Measurements from ENCODE around the gene NPC1.
"Not testable (repeated sequence)": the region's sequence is repeated elsewhere in the genome, so short reads cannot be mapped to it uniquely, and the experiment has no call there.

Gene NPC1

GRCh38 chr18:23515911-23516546 is 70.3 kb downstream of the NPC1 start:
- peak; percentile 71 for DNase-seq

GRCh38 chr18:23512641-23513040 is 73.7 kb downstream of the NPC1 start:
- DNase-seq, result no peak

GRCh38 chr18:23512216-23512615 is 74.1 kb downstream of the NPC1 start:
- not testable (repeated sequence) for DNase-seq

GRCh38 chr18:23510923-23511322 is 75.4 kb downstream of the NPC1 start:
- DNase-seq, result not testable (repeated sequence)

- DNase-seq, result no peak
Measured at GRCh38 chr18:23506393-23506792, 79.9 kb downstream of the NPC1 start.

GRCh38 chr18:23504720-23505119 is 81.6 kb downstream of the NPC1 start:
- no peak for DNase-seq

GRCh38 chr18:23503963-23504344 is 82.4 kb downstream of the NPC1 start:
- no peak for DNase-seq

- DNase-seq, result peak; percentile 97
Measured at GRCh38 chr18:23503038-23503962, 83.0 kb downstream of the NPC1 start, which contains the start of gene RMC1. Gene RMC1, plus strand, starts transcription at chr18:23503511. Its CDS starts 108 bp downstream, at chr18:23503619.

- no peak for DNase-seq
Measured at GRCh38 chr18:23502516-23503037, 83.7 kb downstream of the NPC1 start.

GRCh38 chr18:23501626-23502025 is 84.7 kb downstream of the NPC1 start:
- DNase-seq, result no peak

GRCh38 chr18:23499291-23499781 is 87.0 kb downstream of the NPC1 start:
- DNase-seq, result no peak

GRCh38 chr18:23498877-23499276 is 87.4 kb downstream of the NPC1 start:
- DNase-seq, result peak; percentile 44

- no peak for DNase-seq
Measured at GRCh38 chr18:23498117-23498516, 88.2 kb downstream of the NPC1 start.

GRCh38 chr18:23495723-23496440 is 90.4 kb downstream of the NPC1 start:
- no peak for DNase-seq

GRCh38 chr18:23494992-23495391 is 91.3 kb downstream of the NPC1 start:
- no peak for DNase-seq

- DNase-seq, result no peak
Measured at GRCh38 chr18:23493654-23494053, 92.7 kb downstream of the NPC1 start.

GRCh38 chr18:23489586-23489985 is 96.7 kb downstream of the NPC1 start:
- not testable (repeated sequence) for DNase-seq

GRCh38 chr18:23487738-23488570 is 98.4 kb downstream of the NPC1 start:
- no peak for DNase-seq

GRCh38 chr18:23485386-23485785 is 100.9 kb downstream of the NPC1 start:
- DNase-seq, result no peak

GRCh38 chr18:23484561-23485182 is 101.6 kb downstream of the NPC1 start:
- DNase-seq, result peak; percentile 3
